ENCODE data around the gene P2RY12.

GRCh38 chr3:151387432-151387831 lies 2.9 kb upstream of the P2RY12 start:
- TF ChIP-seq ARNTL (CRISPR knock-in tag; IDR thresholded peaks at IDR 0.05; ENCODE audit: borderline replicate concordance, low read depth) (no peak), CREB5 (CRISPR knock-in tag; IDR thresholded peaks at IDR 0.05; ENCODE audit: low read depth) (no peak), TOX (CRISPR knock-in tag; IDR thresholded peaks at IDR 0.05; ENCODE audit: borderline replicate concordance) (no peak), PPARA (CRISPR knock-in tag; IDR thresholded peaks at IDR 0.05; ENCODE audit: borderline replicate concordance) (no peak), ZC3H10 (CRISPR knock-in tag; IDR thresholded peaks at IDR 0.05) (no peak), RARB (CRISPR knock-in tag; IDR thresholded peaks at IDR 0.05) (no peak), OSR1 (CRISPR knock-in tag; IDR thresholded peaks at IDR 0.05) (no peak), ZFP30 (CRISPR knock-in tag; IDR thresholded peaks at IDR 0.05) (no peak), ZNF70 (CRISPR knock-in tag; IDR thresholded peaks at IDR 0.05) (no peak), ZFP3 (CRISPR knock-in tag; IDR thresholded peaks at IDR 0.05) (no peak), BACH2 (CRISPR knock-in tag; IDR thresholded peaks at IDR 0.05; ENCODE audit: borderline replicate concordance) (no peak)
- TF ChIP-seq, protein P1, sequence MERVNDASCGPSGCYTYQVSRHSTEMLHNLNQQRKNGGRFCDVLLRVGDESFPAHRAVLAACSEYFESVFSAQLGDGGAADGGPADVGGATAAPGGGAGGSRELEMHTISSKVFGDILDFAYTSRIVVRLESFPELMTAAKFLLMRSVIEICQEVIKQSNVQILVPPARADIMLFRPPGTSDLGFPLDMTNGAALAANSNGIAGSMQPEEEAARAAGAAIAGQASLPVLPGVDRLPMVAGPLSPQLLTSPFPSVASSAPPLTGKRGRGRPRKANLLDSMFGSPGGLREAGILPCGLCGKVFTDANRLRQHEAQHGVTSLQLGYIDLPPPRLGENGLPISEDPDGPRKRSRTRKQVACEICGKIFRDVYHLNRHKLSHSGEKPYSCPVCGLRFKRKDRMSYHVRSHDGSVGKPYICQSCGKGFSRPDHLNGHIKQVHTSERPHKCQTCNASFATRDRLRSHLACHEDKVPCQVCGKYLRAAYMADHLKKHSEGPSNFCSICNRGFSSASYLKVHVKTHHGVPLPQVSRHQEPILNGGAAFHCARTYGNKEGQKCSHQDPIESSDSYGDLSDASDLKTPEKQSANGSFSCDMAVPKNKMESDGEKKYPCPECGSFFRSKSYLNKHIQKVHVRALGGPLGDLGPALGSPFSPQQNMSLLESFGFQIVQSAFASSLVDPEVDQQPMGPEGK (CRISPR knock-in tag; IDR thresholded peaks at IDR 0.05; ENCODE audit: borderline replicate concordance) = no peak
